Smooth muscle cell of the brain vasculature (primary cell): ENCODE data around the gene KRTAP10-6.
"Not testable (repeated sequence)": the region's sequence is repeated elsewhere in the genome, so short reads cannot be mapped to it uniquely, and the experiment has no call there.

ENCODE experiments used
- DNase-seq: peaks from one replicate; pipeline ENCODE4 v3.0.0-alpha.2; 2012; ENCODE audit warnings: low read depth, low spot score

KRTAP10-6 gene

DNA sequence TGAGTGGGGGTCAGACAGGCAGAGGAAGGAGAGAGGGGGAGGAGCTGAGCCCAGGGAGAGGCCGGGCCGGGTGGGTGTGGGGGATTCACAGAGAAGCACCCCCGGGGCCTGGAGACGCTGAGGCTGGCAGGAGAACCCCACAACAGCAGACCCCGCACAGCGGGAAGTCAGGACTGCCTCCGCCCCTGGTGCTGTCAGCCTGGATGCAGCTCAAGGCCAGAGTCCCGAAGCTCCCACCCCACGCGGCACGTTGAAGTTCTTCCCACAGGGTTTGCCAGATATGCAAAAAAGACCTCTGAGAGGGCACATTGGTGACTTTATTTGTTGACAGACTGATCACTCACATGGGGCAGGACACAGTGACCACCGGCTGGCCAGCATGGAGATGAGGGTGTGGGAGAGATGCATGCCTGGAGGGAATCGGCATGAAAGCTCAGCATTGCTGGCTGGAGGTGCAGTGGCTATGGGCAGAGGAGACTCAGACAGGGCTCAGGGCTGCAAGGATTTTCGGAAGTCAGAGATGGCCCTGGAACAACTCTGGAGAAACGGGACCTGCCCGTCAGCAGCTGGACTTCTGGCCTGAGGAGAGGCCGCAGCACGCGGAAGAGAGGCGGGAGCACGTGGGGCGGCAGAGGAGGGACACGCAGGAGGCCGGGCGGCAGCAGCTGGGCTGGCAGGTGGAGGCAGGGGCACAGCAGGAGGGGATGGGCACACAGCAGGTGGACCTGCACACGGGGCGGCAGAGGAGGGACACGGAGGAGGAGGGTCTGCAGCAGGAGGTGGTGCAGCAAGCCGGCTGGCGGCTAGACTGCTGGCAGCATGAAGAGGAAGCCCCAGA lies 34.6 kb downstream of the KRTAP10-6 start:
- DNase-seq: no peak

GRCh38 chr21:44556879-44557278 lies 35.4 kb downstream of the KRTAP10-6 start:
- DNase-seq: no peak

GRCh38 chr21:44555200-44555875 lies 37.0 kb downstream of the KRTAP10-6 start:
- no peak for DNase-seq

DNA sequence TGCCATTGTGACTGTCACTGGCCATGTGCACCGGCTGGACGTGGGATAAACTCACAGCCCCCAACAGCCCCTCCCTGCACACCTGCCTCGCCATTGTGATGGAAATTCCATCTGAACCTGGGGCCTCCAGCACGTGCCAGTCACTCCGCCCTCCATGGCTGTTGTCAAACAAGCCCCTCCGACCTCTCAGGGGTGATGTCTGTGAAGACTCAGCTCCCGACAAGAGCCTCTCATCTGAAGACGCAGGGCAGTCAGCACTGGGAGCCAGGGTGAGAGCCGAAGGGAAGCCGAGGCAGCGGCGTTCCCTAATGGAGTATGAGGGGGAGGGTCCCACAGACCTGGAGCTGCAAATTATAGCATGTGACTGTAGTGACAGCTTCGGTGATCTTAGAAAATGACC lies 39.6 kb downstream of the KRTAP10-6 start:
- DNase-seq: no peak

GRCh38 chr21:44552136-44552535 lies 40.2 kb downstream of the KRTAP10-6 start:
- no peak for DNase-seq

DNA sequence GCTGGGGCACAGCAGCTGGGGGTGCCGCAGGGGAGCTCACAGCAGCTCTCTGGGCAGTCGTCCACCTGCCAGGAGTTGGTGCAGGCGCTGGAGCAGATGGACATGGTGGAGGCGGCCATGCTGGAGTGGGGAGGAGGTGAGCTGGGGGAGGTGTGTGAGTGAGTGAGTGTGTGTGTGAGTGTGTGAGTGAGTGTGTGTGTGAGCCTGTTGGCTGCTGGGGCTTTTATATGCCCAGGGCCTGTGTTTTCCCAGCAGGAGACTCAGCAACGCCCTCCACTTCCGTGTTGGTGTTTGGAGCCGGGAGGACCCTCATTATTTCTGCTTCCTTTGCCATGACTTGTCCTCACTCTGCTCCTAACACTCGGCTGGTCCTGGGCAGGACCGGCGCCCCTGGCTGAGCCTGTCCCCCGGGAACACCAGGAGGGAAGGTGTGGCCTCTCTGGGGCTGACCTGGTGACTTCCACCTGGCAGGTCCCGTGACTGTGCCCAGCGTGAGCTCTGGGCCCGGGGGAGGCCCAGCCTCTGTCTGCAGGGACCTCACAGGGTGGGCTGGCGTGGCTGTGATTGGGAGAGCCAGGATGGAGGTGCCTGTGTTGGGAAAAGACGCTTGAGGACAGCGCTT lies 40.9 kb downstream of the KRTAP10-6 start, which contains the start of gene KRTAP10-2:
Gene KRTAP10-2, minus strand, starts transcription at position 166 of the 622 bp plus-strand sequence. Its CDS starts 47 bp downstream, at position 119.
- no peak for DNase-seq

DNA sequence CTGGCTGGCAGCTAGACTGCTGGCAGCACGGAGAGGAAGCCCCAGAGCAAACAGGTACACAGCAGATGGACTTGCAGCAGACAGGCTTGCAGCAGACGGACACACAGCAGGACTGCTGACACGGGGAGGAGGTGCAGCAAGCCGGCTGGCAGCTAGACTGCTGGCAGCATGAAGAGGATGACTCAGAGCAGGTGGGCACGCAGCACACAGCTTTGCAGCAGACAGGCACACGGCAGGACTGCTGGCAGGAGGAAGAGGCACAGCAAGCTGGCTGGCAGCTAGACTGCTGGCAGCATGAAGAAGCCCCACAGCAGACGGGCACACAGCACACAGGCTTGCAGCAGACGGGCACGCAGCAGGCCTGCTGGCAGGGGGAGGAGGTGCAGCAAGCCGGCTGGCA lies 41.5 kb downstream of the KRTAP10-6 start:
- DNase-seq: no peak

DNA sequence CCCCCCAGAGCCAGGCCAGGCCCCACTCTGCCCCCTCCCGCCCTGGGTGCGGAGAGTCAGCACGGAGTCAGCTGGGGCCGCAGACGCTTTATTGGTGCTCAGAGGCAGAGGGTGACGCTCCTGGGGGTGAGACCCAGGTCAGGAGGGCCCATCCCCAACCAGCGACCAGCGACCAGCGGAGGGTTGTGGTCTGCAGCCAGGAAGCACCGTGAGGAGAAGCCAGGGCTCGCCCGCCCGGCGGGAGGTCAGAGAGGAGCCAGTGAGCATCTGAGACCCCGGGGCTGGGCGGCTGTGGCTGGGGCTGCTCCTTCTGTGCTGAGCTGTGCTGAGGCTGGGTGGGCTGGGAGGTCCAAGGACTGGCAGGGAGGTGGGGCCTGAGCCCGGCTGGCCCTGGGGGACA lies 42.0 kb downstream of the KRTAP10-6 start:
- not testable (repeated sequence) for DNase-seq

DNA sequence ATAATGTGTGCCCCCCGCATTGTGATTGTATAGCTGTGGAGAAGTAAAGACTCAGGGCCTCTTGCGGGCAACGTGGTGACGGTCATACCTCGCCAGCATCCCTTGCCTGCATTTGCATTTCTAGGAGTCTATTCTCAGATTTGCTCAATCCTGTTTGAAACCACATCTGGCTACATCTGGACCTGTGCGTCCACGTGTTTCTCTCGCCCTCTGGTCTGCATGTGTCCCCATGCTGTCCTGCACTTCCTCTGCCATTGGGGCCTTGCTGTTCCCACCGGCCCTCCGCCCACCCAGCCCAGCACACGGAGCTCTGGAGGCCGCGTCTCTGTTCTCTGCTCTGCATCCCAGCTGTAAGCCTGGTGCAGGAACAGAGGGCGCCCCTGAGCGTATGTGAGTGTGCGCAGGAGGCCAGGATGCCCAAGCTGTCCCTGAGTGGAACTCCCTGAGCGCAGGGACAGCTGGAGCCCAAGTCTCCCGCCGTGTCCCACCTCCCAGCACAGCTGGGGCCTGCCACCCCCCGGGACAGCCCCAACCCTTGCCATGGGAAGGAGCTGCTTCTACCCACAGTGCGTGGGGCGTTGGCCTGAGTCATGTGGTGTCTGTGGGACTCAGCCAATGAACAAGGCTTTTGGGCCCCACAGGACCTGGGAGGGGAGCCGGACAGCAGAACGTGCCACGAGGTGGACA lies 42.6 kb downstream of the KRTAP10-6 start:
- no peak for DNase-seq

- DNase-seq: no peak
Measured at GRCh38 chr21:44548922-44549321, 43.4 kb downstream of the KRTAP10-6 start.

DNA sequence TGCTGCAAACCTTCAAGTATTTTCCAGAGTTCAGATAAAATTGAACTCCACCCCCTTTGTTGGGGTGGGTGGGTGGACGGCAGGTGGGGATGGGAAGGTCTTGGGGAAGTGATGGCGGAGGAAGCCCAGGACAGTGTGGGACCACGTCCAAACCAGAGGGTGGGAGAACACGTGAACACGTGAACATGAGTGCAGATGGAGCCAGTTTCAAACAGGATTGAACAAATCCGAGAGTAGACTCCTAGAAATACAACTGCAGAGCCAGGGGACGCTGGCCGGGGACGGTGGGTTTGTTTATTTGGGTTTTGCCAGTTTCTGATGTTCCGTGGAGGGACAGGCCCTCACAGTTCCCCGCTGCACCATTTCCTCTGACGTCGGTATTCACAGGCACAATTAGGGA lies 43.9 kb downstream of the KRTAP10-6 start:
- no peak for DNase-seq

GRCh38 chr21:44547656-44548331 lies 44.5 kb downstream of the KRTAP10-6 start:
- DNase-seq: no peak

GRCh38 chr21:44544566-44544965 lies 47.7 kb downstream of the KRTAP10-6 start:
- DNase-seq: no peak

GRCh38 chr21:44542716-44543115 lies 49.6 kb downstream of the KRTAP10-6 start:
- no peak for DNase-seq
